GM18907 (cell line): ENCODE measurements around the gene ZDHHC8.

Source experiments
- ATAC-seq: cut with Tn5 transposase; IDR thresholded peaks from one replicate; pipeline ENCODE4 v1.9.1; 2021; ENCODE audit warnings: mild to moderate bottlenecking, moderate library complexity; ENCODE audit not compliant: unreplicated experiment

ZDHHC8 gene

DNA sequence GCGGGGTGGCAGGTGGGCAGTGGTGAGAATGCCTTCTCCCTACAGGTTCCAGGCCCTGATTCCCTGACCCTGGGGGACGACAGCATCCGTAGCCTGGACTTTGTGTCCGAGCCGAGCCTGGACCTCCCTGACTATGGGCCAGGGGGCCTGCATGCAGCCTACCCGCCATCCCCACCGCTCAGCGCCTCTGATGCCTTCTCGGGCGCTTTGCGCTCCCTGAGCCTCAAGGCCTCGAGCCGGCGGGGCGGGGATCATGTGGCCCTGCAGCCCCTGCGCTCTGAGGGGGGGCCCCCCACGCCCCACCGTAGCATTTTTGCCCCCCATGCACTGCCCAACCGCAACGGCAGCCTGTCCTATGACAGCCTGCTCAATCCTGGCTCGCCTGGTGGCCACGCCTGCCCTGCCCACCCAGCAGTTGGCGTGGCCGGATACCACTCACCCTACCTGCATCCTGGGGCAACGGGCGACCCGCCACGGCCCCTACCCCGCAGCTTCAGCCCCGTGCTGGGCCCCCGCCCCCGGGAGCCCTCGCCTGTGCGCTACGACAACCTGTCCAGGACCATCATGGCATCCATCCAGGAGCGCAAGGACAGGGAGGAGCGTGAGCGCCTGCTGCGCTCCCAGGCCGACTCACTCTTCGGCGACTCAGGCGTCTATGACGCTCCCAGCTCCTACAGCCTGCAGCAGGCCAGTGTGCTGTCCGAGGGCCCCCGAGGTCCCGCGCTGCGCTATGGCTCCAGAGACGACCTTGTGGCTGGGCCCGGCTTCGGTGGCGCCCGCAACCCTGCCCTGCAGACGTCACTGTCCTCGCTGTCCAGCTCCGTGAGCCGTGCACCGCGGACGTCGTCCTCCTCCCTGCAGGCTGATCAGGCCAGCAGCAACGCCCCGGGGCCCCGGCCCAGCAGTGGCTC lies 11.4 kb downstream of the ZDHHC8 start:
- ATAC-seq: no peak

DNA sequence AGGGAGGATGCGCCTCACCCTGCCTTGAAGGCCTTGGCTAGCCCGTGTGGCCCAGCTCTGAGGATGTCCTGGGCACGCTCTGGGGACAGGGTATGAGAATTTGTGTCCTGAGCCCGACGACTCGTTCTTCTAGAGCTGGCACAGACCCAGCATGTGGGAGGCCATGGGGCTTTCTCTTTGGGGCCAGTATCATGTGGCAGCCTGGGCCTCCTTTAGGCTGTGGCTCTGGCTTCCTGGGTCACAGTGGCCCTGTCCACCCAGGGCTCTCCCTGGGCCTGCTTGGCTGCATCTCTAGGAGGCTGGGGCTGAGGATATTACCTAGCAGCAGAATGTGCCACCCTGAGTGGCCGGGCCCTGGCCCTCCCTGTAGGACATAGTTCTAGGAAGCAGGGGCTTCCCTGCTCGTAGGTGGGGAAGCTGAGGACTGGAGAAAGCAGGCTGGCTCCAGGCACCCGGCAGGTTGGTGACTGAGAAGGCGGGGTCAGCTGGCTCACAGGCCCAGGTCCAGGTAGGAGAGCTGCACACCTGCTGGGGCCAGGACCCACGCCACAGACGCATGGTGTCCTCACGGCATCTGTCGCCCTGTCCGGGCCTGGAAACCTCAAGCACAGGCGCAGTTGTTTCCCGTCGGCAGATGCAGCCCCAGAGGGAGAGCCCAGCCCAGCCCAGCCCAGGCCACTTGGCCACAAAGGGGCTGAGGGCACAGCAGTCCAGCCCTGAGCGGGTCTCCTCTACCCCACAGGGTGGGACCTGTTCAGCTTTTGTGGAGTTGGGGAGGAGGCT lies 12.5 kb downstream of the ZDHHC8 start:
- no peak for ATAC-seq

DNA sequence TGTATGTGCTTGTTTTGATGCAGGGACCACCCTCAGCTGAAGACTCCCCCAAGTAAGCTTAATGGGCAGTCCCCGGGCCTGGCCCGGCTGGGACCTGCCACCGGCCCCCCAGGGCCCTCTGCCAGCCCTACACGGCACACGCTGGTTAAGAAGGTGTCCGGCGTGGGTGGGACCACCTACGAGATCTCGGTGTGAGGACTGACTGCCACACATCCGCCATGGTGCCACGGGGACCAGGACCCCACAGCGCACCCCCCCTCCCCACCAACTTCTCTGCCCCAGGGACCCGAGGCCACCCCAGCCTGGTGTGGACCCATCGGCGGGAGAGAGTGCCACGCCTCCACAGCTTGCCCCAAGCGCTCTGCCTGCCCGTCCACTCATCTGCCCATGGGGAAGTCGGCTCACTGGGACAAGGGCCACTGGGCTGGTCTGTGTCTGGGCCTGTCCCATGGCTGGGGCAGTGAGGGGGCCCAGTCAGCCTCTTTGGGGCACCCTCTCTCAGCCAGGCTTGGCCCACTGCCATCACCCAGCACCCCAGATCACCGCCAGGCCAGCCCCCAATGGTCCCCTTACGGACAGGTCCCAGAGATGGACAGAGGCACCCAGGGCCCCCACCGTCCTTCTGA lies 13.7 kb downstream of the ZDHHC8 start:
- ATAC-seq: no peak

DNA sequence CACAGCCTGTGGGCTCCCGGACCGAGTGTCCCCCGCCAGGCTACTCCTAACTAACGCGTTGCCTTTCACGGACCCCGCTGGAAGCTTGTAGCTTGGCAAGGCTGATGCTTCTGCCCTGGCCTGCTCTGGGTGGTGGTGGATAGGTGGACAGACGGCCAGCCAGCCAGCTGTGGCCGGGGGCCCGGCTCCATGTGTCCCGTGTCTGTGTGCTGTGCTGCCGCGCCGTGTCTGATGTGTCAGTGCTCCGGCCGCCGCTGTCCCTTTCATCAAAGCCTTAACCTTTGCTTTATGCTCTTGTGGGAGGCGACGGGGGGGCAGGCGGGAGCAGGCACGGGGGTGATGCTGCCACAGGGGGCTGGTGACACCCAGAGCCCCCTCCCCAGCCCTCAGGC lies 14.2 kb downstream of the ZDHHC8 start:
- ATAC-seq: no peak

DNA sequence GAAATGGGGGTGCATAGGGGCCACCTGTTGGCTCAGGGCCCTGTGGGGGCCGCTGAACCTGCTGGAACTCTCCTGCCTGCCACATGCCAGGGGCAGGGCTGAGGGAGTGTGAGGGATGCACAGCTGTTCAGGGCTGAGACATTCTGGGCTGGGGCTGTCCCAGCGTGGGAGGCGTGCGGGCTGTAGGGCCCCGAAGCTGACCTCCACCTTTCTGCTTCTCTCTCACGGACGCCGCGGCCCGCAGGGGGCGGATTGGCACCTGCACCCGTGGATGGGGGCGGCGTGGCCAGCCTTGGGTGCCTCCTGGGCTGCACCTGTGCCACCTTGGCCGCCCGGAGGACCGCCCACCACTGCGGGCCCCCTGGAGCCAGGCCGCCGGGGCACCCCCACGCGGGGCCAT lies 15.2 kb downstream of the ZDHHC8 start:
- no peak for ATAC-seq

DNA sequence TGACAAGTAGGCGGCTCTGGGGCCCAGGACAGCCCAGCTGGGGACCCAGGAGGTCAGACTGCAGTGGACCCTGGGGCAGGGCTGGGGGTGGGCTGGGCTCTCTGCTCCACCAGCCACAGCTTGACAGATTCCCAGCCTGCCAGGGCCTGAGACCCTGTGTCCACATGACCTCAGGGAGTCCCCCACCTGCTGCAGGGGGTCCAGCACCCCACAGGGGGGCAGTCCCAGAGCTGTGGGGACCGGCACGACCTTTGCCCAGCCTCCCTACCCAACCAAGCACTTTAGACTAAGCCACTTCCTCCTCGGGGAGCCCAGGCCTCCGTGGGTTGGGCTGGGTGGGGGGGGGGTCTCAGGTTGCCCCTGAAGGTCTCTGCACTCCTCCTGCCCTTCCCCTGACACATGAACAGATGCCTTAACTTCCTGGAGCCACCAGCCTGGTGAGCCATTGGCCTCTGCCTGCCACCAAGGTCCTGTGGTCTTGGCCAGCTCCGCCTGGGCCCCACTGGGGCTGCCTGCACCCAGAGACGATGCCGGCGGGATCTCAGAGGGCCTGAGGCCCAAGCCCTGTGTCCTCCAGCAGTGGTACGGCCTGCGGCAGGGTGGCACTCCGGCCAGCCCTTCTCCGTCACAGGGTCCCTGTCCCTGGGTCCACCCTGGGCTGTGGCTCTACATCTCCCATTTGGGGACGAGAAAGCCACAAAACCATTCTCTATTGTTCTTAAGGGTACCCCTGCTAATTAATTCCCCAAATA lies 15.8 kb downstream of the ZDHHC8 start:
- ATAC-seq: no peak

DNA sequence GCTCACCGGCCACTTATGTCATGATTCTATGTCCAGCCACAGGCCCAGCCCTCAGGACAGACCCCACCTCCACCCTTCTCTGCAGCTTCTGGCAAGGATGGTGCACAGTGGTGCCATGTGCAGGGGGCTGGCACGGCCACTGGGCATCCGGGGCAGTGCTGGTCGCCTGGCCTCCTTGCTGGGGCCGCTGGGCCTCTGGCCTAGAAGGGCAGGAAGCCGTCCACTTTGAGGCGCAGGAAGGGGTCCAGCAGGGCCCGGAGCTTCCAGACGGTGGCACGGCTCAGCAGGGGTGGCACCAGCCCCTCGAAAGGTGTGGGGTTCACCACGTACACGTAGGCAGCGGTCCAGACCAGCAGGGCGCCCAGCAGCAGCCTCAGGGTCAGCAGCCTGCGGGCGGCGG lies 16.8 kb downstream of the ZDHHC8 start:
- ATAC-seq: no peak

DNA sequence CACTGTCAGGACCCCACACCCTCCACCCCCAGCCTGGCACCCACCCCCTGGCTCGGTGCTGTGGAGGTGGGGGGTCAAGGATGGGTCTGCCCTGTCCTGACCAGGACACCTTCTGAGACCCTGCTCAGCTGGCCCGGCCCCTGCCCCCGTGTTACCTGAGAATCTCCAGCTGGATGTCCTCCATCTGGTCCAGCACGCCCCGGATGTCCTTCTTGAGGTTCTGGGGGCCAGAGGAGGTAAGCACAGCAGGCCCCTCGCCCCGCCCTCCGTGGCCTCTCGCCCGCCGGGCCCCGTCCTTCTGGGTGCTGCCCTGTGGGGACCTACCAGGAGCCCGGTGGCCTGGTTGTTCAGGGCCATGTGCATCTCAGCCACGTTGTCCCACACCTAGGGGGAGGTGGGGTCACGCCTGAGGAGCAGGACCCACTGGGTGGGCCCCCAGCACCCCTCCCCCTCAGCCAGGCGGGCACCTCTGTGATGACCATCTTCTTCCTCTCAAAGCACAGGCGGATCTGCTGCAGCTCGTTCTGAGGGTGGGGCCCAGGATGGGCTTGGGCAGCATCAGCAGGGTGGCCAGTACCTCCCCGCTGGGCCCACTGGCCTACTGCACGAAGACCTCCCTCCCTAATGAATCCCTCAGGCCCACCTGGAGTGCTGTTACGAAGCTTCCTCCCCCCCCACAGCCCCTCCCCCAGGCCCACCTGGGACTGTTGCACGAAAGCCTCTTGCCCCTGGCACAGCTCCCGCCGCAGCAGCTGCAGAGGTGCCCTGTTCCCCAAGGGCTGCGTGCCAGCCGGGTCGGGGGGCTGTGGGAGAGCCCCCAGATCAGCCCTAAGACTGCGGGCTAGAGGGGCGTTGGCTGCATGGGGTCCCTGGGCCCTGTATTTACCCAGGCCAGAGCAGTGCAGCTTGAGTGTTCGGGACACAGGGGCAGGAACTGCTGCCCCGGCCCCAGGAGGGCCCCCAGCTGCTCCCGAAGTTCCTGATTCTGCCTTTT lies 17.9 kb downstream of the ZDHHC8 start:
- ATAC-seq: no peak

DNA sequence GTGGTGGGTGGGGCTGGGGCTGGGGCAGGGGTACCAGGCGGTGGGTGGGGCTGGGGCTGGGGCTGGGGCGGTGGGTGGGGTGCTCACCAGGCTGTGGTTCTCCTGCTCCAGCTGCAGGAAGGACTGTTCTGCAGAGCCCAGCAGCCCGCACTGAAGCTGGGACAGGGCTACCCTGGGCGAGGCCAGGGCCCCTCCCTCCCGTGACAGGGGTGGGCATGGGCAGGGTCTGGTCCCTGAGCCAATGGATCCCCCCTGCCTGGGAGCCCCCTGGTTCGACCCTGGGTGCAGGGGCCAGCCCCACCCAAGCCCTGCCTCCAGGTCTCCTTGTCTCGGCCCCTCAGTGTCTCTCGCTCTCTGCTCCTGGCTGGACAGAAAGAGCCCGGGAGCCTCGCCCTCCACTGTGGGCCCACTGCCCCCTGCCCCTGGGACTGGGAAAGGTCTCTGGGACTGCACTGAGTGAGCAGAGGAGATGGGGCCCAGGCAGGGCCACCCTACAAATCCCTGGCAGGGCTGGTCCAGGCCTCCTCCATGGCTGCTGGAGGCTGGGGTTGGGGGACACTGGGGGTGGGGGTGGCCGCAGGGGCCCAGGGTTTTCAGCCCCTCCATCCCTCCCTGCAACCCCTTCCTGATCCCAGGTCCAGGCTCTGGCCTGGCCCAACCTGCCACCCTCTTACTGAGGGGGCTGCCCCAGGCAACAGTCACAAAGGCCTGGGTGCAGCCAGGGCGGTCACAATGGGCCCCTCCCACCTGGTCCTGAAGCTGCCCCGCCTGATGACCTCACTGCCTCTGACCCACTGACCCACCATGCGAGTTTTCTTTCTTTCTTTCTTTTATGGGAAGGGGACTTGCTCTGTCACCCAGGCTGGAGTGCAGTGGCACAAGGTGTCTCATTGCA lies 19.0 kb downstream of the ZDHHC8 start, which contains the start of gene CCDC188:
TSS of gene CCDC188 (minus strand) at position 675 of the 895 bp plus-strand sequence. CDS start at position 606, 69 bp downstream.
- ATAC-seq: no peak

DNA sequence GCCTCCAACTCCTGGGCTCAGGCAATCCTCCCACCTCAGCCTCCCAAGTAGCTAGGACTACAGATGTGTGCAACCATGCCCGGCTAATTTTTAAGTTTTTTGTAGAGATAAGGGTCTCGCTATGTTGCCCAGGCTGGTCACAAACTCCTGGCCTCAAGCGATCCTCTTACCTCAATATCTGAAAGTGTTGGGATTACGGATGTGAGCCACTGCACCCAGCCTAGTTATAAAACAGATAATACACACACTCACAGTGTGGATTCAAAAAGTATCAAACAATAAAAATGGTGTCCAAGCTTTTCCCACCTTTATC lies 19.6 kb downstream of the ZDHHC8 start:
- no peak for ATAC-seq

DNA sequence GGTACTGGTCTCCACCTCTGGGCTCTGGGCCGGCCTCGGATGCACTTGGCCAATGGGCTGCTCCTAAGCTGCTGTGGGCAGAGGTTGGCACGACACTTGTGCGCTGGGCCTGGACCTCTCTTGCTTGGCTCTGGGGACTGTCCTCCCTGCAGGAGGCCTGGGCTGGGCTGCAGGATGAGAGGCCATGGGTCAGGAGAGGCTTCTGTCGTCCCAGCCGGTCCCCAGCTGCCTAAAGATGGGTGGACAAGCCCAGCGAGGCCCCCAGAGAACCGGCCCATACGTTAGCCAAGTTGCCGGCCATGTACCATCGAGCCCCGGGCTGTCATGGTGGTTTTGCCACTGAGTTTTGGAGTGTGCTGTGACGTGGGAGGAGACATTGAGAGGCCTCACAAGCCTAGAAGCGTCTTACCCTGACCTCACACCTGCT lies 20.9 kb downstream of the ZDHHC8 start:
- ATAC-seq: no peak

DNA sequence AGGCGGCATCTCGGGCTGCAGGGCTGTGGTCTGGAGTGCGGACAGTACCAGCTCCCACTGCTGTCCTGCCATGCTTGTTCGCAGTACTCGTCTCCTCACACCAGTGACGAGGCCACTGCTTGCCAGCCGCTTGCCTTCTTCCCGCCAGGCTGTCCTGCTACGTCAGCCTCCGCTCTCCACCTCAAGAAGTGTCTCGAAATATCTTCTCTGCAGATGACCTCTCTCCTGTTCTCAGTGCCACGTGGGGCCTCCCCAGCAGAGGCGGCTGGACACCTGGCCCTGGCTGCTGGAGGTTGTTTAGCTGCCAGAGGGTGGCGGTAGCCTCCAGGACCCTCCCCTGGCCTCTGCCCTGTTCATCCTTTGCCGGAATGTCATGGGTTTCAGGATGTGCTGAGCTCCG lies 22.3 kb downstream of the ZDHHC8 start:
- ATAC-seq: no peak

DNA sequence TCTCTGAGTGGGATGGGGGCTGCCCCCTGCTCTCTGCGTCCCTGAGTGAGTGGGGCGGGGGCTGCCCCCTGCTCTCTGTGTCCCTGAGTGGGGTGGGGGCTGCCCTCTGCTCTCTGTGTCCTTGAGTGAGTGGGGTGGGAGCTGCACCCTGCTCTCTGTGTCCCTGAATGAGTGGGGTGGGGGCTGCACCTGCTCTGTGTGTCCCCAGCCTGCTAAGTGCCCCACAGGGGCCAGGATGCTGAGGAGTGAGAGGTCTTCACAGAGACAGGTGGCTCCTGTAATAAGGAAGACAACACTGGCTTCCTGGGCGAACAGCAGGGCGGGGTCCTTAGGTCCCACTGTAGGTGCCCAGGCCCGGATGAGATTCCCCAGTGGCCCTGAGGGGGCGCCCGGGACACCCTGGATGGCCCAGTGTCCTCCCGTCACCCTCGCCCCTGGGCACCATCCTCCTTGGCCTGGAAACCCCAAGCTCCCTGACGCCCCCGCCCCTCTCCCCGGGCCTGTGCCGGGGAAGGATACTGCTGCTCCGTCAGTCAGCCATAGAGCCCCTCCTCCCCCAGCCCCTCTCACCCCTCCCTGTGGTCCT lies 23.1 kb downstream of the ZDHHC8 start:
- ATAC-seq: no peak

DNA sequence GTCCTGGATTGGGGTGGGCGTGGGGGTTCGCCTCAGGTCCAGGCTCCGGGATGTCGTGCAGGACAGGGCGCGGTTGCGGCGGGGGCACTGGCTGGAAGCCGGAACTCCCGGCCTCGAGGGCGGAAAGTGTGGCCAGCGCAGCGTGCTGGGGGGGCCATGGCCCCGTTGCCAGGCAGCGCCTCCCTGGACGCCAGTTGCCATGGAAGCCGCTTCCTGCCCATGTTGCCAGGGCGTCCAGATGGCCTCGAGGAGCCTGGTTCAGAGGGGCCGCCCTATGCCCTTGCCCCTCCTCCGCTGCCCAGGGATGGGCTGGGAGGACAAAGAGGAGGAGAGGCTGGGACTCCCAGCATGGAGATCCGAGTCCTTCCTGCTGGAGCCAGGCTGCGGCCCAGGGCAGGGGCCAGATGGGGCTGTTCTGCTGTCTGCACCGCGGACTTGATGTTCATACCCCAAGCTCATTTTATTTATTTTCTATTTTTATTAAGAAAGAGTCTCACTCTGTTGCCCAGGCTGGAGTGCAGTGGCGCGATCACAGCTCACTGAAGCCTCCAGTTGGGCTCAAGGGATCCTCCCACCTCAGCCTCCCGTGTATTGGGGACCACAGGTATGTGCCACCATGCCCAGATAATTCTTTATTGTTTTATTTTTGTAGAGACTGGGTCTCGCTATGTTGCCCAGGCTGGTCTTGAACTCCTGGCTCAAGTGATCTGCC lies 23.9 kb downstream of the ZDHHC8 start:
- ATAC-seq: no peak

DNA sequence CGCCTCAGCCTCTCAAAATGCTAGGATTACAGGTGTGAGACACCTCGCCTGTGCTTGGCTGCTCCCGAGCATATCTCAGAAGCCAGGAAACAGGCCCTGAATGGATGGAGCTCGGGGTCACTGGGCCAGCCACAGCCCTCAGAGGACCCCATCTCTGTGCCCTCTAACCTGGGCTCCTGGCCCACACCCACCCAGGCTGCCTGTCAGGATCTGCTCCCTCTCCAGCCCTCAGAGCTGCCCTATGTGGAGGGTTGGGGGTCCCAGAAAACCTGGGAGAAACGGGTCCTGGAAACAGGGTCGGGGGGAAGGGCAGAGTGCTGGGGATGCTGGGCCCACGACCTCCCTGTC lies 24.4 kb downstream of the ZDHHC8 start:
- ATAC-seq: no peak

DNA sequence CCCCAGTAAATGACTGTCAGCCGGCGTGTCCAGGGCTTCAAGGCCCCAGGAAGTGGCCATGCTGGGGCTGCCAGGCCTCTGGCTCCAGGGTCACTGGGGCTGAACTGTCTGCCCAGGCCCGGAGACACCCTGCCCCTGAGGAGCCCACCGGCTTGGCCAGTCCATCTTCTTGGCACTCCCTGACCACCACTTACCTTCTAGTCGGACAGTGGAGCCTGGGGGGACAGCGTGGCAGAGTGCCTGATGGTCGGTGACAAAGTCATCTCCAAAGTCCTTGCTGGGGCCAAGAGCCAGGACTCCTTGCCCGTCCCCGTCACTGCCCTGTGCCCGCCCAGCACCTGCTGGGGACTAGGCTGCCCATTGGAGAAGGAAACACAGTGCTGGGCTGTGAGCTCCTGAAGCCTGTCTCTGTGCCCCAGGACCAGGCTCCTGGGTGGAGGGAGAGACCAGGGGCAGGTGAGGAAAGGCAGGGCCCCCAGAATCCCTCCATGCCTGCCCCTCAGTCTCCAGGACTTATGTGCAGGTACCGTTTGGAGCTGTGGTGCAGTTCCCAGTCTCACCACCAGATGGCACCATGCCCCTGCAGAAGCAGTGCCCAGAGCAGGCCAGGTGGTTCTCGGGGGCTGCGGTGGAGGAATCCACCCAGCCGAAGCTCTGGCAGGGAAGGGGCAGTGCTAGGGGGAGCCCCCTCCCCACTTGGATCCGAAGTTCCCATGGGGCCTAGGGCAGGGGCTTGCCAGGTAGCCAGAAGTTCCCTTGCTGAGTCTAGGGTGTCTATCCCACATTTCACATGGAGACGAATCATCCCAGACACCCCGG lies 25.2 kb downstream of the ZDHHC8 start:
- ATAC-seq: no peak
